ENCODE data around the gene KLHDC9.

KLHDC9 gene

DNA sequence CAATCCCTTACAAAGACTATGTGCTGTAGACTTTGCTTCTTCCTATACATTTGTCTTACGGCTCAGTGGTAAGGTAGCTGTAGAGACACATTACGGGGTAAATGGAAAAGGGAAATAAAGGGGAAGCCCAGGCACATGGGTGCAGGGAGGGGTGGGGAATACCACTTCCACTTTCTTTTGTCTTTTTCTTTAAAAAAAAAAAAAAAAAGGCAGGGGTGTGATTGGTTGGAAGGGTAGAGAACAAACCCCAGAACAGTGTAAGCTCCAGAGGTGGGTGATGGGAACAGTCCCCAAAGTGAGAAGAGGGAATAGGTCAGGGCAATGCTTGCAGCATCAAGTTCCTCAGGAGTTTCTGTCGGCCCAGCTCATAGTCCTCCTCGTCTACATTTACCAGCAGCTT lies 23.7 kb downstream of the KLHDC9 start:
- FAIRE-seq (no peak), DNase-seq (ENCODE audit: insufficient read length, low spot score) (no peak)
- TF ChIP-seq PAX5 (IDR thresholded peaks at IDR 0.05; ENCODE audit: insufficient read depth, low read length, severe bottlenecking) (no peak), POLR2A (IDR thresholded peaks at IDR 0.05; ENCODE audit: low read depth, low read length) (no peak), POU2F2 (IDR thresholded peaks at IDR 0.05; ENCODE audit: low read depth, low read length) (no peak), TAF1 (IDR thresholded peaks at IDR 0.05; ENCODE audit: low read depth, low read length) (no peak), SPI1 (IDR thresholded peaks at IDR 0.05; ENCODE audit: low read depth, low read length) (peak; percentile 45; the same call in 1 of the 2 replicates)

GRCh38 chr1:161122967-161123366 lies 24.8 kb downstream of the KLHDC9 start:
- no peak for TF ChIP-seq POU2F2 (IDR thresholded peaks at IDR 0.05; ENCODE audit: low read depth, low read length)
- no peak for FAIRE-seq
- DNase-seq (ENCODE audit: insufficient read length, low spot score): no peak

DNA sequence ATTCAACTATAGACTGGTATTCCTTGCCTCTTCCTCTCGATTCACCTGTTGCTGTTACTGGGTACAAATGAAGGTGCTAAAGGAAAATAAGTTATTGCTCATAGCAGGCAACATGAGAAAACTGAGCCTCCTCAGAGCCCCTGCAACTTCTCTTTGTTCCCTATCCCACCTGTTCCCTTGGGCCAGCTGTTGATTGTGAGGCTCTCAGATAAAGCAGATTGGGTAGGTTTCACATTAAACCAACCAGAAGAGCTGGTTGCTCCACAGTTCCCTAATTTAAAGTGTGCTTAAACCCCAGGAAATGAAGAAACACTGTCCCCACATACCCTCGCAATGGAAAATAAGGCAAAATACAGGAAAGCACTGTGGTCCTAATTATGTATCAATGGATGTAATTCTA lies 29.5 kb downstream of the KLHDC9 start:
- DNase-seq (ENCODE audit: insufficient read length, low spot score): no peak
- TF ChIP-seq POLR2AphosphoS5 (IDR thresholded peaks at IDR 0.05; ENCODE audit: low read depth, low read length): no peak
- TF ChIP-seq POU2F2 (IDR thresholded peaks at IDR 0.05; ENCODE audit: low read depth, low read length): no peak
- no peak for TF ChIP-seq SPI1 (IDR thresholded peaks at IDR 0.05; ENCODE audit: low read depth, low read length)
- TF ChIP-seq PAX5 (IDR thresholded peaks at IDR 0.05; ENCODE audit: insufficient read depth, low read length, severe bottlenecking): no peak
- no peak for TF ChIP-seq POLR2A (IDR thresholded peaks at IDR 0.05; ENCODE audit: low read depth, low read length)
- TF ChIP-seq TAF1 (IDR thresholded peaks at IDR 0.05; ENCODE audit: low read depth, low read length): no peak
- FAIRE-seq: no peak

DNA sequence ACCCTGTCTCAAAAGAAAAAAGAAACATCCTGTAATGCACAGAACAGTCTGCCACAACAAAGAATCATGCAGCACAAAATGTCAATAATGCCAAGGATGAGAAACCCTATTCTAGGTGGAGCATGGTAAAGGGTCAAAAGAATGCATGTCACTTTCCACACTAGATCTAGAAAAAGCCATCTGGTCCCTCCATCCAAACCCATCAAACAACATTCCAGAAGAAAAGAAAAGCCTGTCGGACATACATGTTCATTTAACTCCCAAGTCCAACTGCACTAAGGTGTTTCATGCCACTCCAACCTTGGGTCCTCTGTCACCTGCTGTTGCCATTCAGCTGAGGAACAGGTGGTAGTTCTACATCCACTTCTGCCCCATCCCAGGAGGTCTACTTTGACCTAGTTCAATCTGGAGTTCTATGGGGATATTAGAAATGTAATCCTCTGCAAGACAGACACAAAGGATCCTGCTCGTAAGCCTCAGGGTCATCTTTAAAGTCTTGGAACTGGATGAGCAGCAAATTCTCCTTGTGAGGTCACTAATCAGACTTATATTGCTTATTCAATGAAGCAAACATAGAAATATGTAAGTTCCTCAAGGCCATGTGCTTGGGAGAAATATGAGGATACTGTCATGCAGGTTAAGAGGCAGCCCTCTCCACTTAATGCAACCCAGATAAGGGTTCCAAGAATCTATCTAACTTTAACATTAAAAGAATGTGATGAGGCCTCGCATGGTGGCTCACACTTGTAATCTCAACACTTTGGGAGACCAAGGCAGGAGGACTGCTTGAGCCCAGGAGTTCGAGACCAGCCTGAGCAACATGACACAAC lies 30.6 kb downstream of the KLHDC9 start:
- no peak for FAIRE-seq

DNA sequence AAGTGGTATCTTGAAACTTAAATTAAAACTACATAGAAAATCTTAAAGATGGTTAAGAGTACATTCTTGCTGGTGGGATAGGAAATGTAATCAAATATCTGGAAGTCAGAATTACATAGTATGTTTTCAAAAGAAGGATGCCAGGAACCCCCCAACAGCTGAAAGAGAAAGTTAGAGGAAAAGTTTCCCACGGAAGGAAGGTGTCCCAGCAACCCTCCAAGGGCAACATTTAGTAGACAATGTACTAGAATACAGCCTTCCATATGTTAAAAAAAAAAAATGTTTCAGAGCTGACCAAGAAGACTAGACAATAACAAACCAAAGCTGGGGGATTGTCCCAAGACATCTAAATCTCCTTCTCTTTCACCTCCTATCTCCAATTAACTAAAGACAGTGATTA lies 32.1 kb downstream of the KLHDC9 start:
- no peak for FAIRE-seq

More for the DNA sequence above, 30.6 kb downstream of the KLHDC9 start:
- DNase-seq (ENCODE audit: insufficient read length, low spot score): no peak
- no peak for TF ChIP-seq TAF1 (IDR thresholded peaks at IDR 0.05; ENCODE audit: low read depth, low read length)

DNA sequence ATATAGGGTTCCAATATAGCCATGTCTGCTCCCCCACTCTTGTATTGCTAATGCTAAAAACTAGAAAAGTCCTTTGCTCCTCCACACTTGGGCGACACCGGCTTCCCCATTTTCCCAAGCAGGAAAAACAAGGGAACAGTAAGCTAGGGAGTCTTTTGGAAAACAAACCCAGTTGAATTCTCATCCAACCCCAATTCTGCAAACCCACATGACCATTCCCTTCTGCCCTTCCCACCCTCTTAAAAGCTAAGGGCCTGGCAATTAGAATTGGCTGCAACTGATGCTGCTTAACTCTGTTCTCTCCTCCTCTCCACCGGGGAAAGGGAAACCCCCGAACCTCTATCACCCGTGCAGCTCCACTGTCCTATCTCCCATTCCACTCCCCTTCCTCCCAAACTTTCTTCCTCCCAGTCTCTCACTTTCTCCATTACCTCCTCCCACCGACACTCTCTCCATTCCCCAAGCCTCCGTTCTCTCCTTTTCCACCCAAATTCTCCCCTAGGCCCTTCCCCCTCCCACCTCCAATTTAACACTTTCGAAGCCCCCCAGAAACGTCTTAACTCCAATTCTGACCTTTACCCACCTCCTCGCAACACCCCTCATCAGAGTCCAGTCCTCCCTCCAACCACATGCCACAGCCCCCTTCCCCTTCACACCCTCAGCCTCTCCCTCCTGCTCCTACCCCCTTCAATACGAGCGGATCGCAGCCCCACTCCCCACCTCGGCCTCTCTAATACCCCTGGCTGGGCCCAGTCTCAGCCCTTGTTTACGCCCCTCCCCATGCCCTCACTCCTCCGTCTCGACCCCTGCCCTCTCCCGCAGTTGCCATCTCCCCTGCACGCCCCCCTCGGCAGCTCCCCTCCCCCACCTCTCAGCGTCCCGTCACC lies 33.6 kb downstream of the KLHDC9 start:
- no peak for TF ChIP-seq PAX5 (IDR thresholded peaks at IDR 0.05; ENCODE audit: insufficient read depth, low read length, severe bottlenecking)
- no peak for TF ChIP-seq POLR2A (IDR thresholded peaks at IDR 0.05; ENCODE audit: low read depth, low read length)
- TF ChIP-seq TAF1 (IDR thresholded peaks at IDR 0.05; ENCODE audit: low read depth, low read length): no peak
- TF ChIP-seq POU2F2 (IDR thresholded peaks at IDR 0.05; ENCODE audit: low read depth, low read length): no peak
- no peak for TF ChIP-seq POLR2AphosphoS5 (IDR thresholded peaks at IDR 0.05; ENCODE audit: low read depth, low read length)
- TF ChIP-seq SPI1 (IDR thresholded peaks at IDR 0.05; ENCODE audit: low read depth, low read length): no peak
- DNase-seq (ENCODE audit: insufficient read length, low spot score) (no peak), FAIRE-seq (no peak)

More for the DNA sequence above, 32.1 kb downstream of the KLHDC9 start:
- no peak for DNase-seq (ENCODE audit: insufficient read length, low spot score)
- TF ChIP-seq POLR2A (IDR thresholded peaks at IDR 0.05; ENCODE audit: low read depth, low read length): no peak
- TF ChIP-seq SPI1 (IDR thresholded peaks at IDR 0.05; ENCODE audit: low read depth, low read length): no peak
- no peak for TF ChIP-seq POLR2AphosphoS5 (IDR thresholded peaks at IDR 0.05; ENCODE audit: low read depth, low read length)
- no peak for TF ChIP-seq POU2F2 (IDR thresholded peaks at IDR 0.05; ENCODE audit: low read depth, low read length)
- TF ChIP-seq PAX5 (IDR thresholded peaks at IDR 0.05; ENCODE audit: insufficient read depth, low read length, severe bottlenecking): no peak
- no peak for TF ChIP-seq TAF1 (IDR thresholded peaks at IDR 0.05; ENCODE audit: low read depth, low read length)

GRCh38 chr1:161132410-161133219 lies 34.5 kb downstream of the KLHDC9 start, which contains the start of gene DEDD:
DEDD (minus strand) TSS chr1:161132667; CDS start chr1:161124462, 8,205 bp downstream.
- 0 out of 2 replicates have a peak, but pooled peaks have one; percentile 11 for TF ChIP-seq TAF1 (IDR thresholded peaks at IDR 0.05; ENCODE audit: low read depth, low read length)
- TF ChIP-seq POLR2A (IDR thresholded peaks at IDR 0.05; ENCODE audit: low read depth, low read length): no peak
- no peak for TF ChIP-seq POU2F2 (IDR thresholded peaks at IDR 0.05; ENCODE audit: low read depth, low read length)
- DNase-seq (ENCODE audit: insufficient read length, low spot score): peak; percentile 89
- FAIRE-seq: peak; percentile 85

DNA sequence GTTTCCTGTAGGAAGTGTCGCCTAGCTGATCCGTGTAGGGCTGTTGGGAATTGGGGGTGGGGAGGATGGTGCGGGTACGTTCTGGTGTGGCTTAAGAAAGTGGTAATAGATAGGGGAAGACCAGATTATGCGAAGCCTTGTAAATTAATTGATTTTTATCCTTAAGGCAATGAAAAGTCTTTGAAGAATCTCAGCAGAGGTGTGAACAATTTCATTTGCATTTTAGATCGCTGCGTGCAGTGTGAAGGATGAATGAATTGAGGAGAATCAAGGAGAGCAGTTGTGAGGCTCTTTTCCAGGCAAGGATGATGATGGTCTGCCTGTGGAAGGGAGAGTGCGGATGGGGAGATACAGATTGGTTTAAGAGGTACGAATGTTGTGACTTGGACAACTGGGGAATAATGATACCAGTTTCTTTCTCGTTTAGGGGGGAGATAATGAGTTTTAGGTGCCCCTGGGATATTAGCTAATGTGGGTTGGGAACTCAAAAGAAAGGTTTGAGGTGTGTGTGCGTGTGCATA lies 35.1 kb downstream of the KLHDC9 start:
- FAIRE-seq (no peak), DNase-seq (ENCODE audit: insufficient read length, low spot score) (no peak)
- TF ChIP-seq TAF1 (IDR thresholded peaks at IDR 0.05; ENCODE audit: low read depth, low read length) (0 out of 2 replicates have a peak, but pooled peaks have one; percentile 7), POLR2AphosphoS5 (IDR thresholded peaks at IDR 0.05; ENCODE audit: low read depth, low read length) (no peak), PAX5 (IDR thresholded peaks at IDR 0.05; ENCODE audit: insufficient read depth, low read length, severe bottlenecking) (no peak), SPI1 (IDR thresholded peaks at IDR 0.05; ENCODE audit: low read depth, low read length) (no peak), POLR2A (IDR thresholded peaks at IDR 0.05; ENCODE audit: low read depth, low read length) (no peak)

- no peak for FAIRE-seq
- TF ChIP-seq POLR2A (IDR thresholded peaks at IDR 0.05; ENCODE audit: low read depth, low read length): no peak
- TF ChIP-seq PAX5 (IDR thresholded peaks at IDR 0.05; ENCODE audit: insufficient read depth, low read length, severe bottlenecking): no peak
- no peak for TF ChIP-seq SPI1 (IDR thresholded peaks at IDR 0.05; ENCODE audit: low read depth, low read length)
- TF ChIP-seq POU2F2 (IDR thresholded peaks at IDR 0.05; ENCODE audit: low read depth, low read length): no peak
- TF ChIP-seq POLR2AphosphoS5 (IDR thresholded peaks at IDR 0.05; ENCODE audit: low read depth, low read length): no peak
- TF ChIP-seq TAF1 (IDR thresholded peaks at IDR 0.05; ENCODE audit: low read depth, low read length): no peak
Observed at GRCh38 chr1:161137881-161138280, 39.7 kb downstream of the KLHDC9 start.

More at GRCh38 chr1:161137881-161138280, 39.7 kb downstream of the KLHDC9 start:
- DNase-seq (ENCODE audit: insufficient read length, low spot score): no peak
